Epithelial cell of proximal tubule (primary cell): Measurements from ENCODE around the gene OAS2. TPM values are rescaled to one million over a fixed set of nuclear protein-coding genes. Genes with fewer than 3 reads are reported as not detected.
"Not testable (repeated sequence)": the region's sequence is repeated elsewhere in the genome, so short reads cannot be mapped to it uniquely, and the experiment has no call there.

ENCODE experiments used
- DNase-seq: peaks from one replicate; pipeline ENCODE4 v3.0.0-alpha.2; 2011; ENCODE audit warnings: low read depth
- H3K4me3 ChIP-seq: 2 replicates; pipeline ENCODE4 v1.5.1; 2011; ENCODE audit warnings: low read depth, mild to moderate bottlenecking, low read length
- CTCF ChIP-seq: conservative IDR thresholded peaks from 2 replicates; pipeline ENCODE4 v1.5.1; 2012; ENCODE audit warnings: low read depth, mild to moderate bottlenecking, low read length
- total RNA-seq: library from RNA; depleted of rRNA; stranded (reverse); fragments of >200 nt; gene quantifications from 2 replicates; pipeline ENCODE4 v1.2.3, GENCODE V29; 2015

Gene OAS2
- total RNA-seq, 1 donor from 2014 or later: 2.5 TPM

- no peak overlapping the region for H3K4me3 ChIP-seq
- no peak for DNase-seq
- no peak for TF ChIP-seq CTCF
Observed at GRCh38 chr12:112944024-112944690, 34.2 kb upstream of the OAS2 start.

- DNase-seq: no peak
- no peak overlapping the region for H3K4me3 ChIP-seq
- TF ChIP-seq CTCF: no peak
Observed at GRCh38 chr12:112945515-112945914, 32.8 kb upstream of the OAS2 start.

GRCh38 chr12:112946236-112947000 is 31.9 kb upstream of the OAS2 start:
- DNase-seq: no peak
- H3K4me3 ChIP-seq: no peak overlapping the region
- TF ChIP-seq CTCF: no peak

GRCh38 chr12:112947314-112947713 is 31.0 kb upstream of the OAS2 start:
- TF ChIP-seq CTCF: no peak
- no peak for DNase-seq
- no peak overlapping the region for H3K4me3 ChIP-seq

GRCh38 chr12:112947761-112948160 is 30.6 kb upstream of the OAS2 start:
- no peak for TF ChIP-seq CTCF
- no peak overlapping the region for H3K4me3 ChIP-seq
- DNase-seq: no peak

GRCh38 chr12:112948806-112949205 is 29.5 kb upstream of the OAS2 start:
- H3K4me3 ChIP-seq: no peak overlapping the region
- TF ChIP-seq CTCF: no peak
- no peak for DNase-seq

- H3K4me3 ChIP-seq: no peak overlapping the region
- DNase-seq: no peak
- TF ChIP-seq CTCF: no peak
Observed at GRCh38 chr12:112950701-112951100, 27.6 kb upstream of the OAS2 start.

GRCh38 chr12:112957125-112957524 is 21.2 kb upstream of the OAS2 start:
- DNase-seq, H3K4me3 ChIP-seq: not testable (repeated sequence)
